PC-9 (cell line): ENCODE data around the gene DCUN1D1. TPM values are rescaled to one million over a fixed set of nuclear protein-coding genes. Genes with fewer than 3 reads are reported as not detected.

Experiments used
- BruUV-seq: library from RNA; stranded (reverse); fragments of 400-500 nt; replicated peaks from 2 replicates; lab custom pipeline; 2021; lab: Mats Ljungman, UMichigan
- CTCF ChIA-PET: fragments of 300-600 bp; sonication (Branson Sonifier 250); formaldehyde crosslinking; loops from one replicate; lab custom pipeline; 2022; ENCODE audit warnings: antibody characterized with exemption; lab: Charles Lee
- POLR2A ChIA-PET: fragments of 300-600 bp; sonication (Branson Sonifier 250); formaldehyde crosslinking; loops from one replicate; lab custom pipeline; 2022; ENCODE audit warnings: antibody characterized with exemption; ENCODE audit not compliant: unreplicated experiment; lab: Charles Lee
- DNase-seq, 2 experiments: peaks; one replicate each; pipeline versions ENCODE4 v3.0.0 to v3.0.0-alpha.2; 2015 to 2022; ENCODE audit warnings: mixed read lengths in 1 of 2
- H2AFZ ChIP-seq: fragments of 200-600 bp; sonication (generic); 2 replicates; pipeline ENCODE4 v1.8.1; 2017; ENCODE audit warnings: antibody characterized with exemption
- H3F3A ChIP-seq: fragments of 200-600 bp; sonication (generic); 2 replicates; pipeline ENCODE4 v1.8.1; 2017; ENCODE audit warnings: antibody characterized with exemption, mild to moderate bottlenecking, low read depth; ENCODE audit not compliant: insufficient read depth
- H3K27ac ChIP-seq: fragments of 200-600 bp; sonication (generic); 2 replicates; pipeline ENCODE4 v1.6.1; 2016; ENCODE audit warnings: mixed run types
- H3K27me3 ChIP-seq: fragments of 200-600 bp; sonication (generic); 2 replicates; pipeline ENCODE4 v1.6.1; 2016; ENCODE audit warnings: low read depth, mixed run types; ENCODE audit not compliant: insufficient read depth
- H3K36me3 ChIP-seq: fragments of 200-600 bp; sonication (generic); 2 replicates; pipeline ENCODE4 v1.6.1; 2016; ENCODE audit warnings: low read depth, mixed run types
- H3K4me1 ChIP-seq: fragments of 200-600 bp; sonication (generic); replicated peaks from 2 replicates; pipeline ENCODE4 v1.6.1; 2016; ENCODE audit warnings: mixed run types; ENCODE audit not compliant: insufficient read depth
- H3K4me2 ChIP-seq: fragments of 200-600 bp; sonication (generic); 2 replicates; pipeline ENCODE4 v1.6.1; 2017; ENCODE audit warnings: mixed run types
- H3K4me3 ChIP-seq: fragments of 200-600 bp; sonication (generic); 2 replicates; pipeline ENCODE4 v1.6.1; 2016; ENCODE audit warnings: mixed run types
- H3K79me2 ChIP-seq: fragments of 200-600 bp; sonication (generic); 2 replicates; pipeline ENCODE4 v1.6.1; 2017; ENCODE audit warnings: low read depth, mixed run types
- H3K9me2 ChIP-seq: fragments of 200-600 bp; sonication (generic); 2 replicates; pipeline ENCODE4 v1.8.1; 2017; ENCODE audit warnings: mild to moderate bottlenecking; ENCODE audit not compliant: insufficient read depth
- H3K9me3 ChIP-seq: fragments of 200-600 bp; sonication (generic); 2 replicates; pipeline ENCODE4 v1.8.1; 2016; ENCODE audit warnings: low read depth; ENCODE audit not compliant: insufficient read depth
- H4K20me1 ChIP-seq: fragments of 200-600 bp; sonication (generic); 2 replicates; pipeline ENCODE4 v1.8.1; 2017; ENCODE audit not compliant: insufficient read depth
- CTCF ChIP-seq: fragments of 200-600 bp; sonication (generic); conservative IDR thresholded peaks from 2 replicates; pipeline ENCODE4 v1.6.1; 2017; ENCODE audit warnings: mixed run types, antibody characterized with exemption, mild to moderate bottlenecking, moderate library complexity
- EZH2 ChIP-seq: fragments of 200-600 bp; sonication (generic); IDR thresholded peaks from 2 replicates; pipeline ENCODE4 v1.8.0; 2017; ENCODE audit warnings: antibody characterized with exemption, low read depth
- intact Hi-C: fragments of 100-400 bp; cut with micrococcal nuclease; formaldehyde crosslinking; loops from one replicate; pipeline ENCODE4 v1.10.0; 2022; ENCODE audit not compliant: unreplicated experiment
- total RNA-seq: library from RNA; stranded (reverse); gene quantifications from 2 replicates; pipeline ENCODE4 v1.2.3, GENCODE V29; 2021

Gene DCUN1D1
- total RNA-seq, 1 experiment from 2014 or later = 93.5 TPM

- no peaks in the 10 kb centered on the region for H4K20me1 ChIP-seq
- intact Hi-C loops = no loop called here
- H3K79me2 ChIP-seq = no peaks in the 10 kb centered on the region
- H3K9me3 ChIP-seq = no peaks in the 10 kb centered on the region
- peak; percentile 25 to 64 for DNase-seq
- no peaks in the 10 kb centered on the region for H3K9me2 ChIP-seq
- no peaks in the 10 kb centered on the region for H3K4me1 ChIP-seq
- H3K4me2 ChIP-seq = no peak overlapping the region
- no peak overlapping the region for H2AFZ ChIP-seq
- ChIA-PET POLR2A (interaction anchor here (0.6 kb wide), 1 partner anchor 42 kb away, joined by 5 read pairs; no protein-coding TSS in a partner anchor), CTCF (no interaction called here)
- no peak overlapping the region for H3K27ac ChIP-seq
- TF ChIP-seq CTCF (no peak), EZH2 (no peak)
- no peaks in the 10 kb centered on the region; the same call in 1 of the 2 replicates for H3F3A ChIP-seq
- no peaks in the 10 kb centered on the region for H3K36me3 ChIP-seq
- no TSS peak for BruUV-seq
- H3K27me3 ChIP-seq = no peaks in the 10 kb centered on the region
- no peak overlapping the region for H3K4me3 ChIP-seq
Observed at GRCh38 chr3:182989566-182989965, 9.2 kb upstream of the DCUN1D1 start.

- intact Hi-C loops = no loop called here
- no peaks in the 10 kb centered on the region for H3K9me3 ChIP-seq
- DNase-seq = no peak
- H4K20me1 ChIP-seq = no peaks in the 10 kb centered on the region
- no peak overlapping the region for H3K27ac ChIP-seq
- ChIA-PET CTCF (no interaction called here), POLR2A (no interaction called here)
- peaks cover 8% of the 10 kb centered on the region; the same call in 1 of the 2 replicates for H3F3A ChIP-seq
- H3K27me3 ChIP-seq = no peaks in the 10 kb centered on the region
- H2AFZ ChIP-seq = no peak overlapping the region
- no peaks in the 10 kb centered on the region for H3K9me2 ChIP-seq
- TF ChIP-seq CTCF (no peak), EZH2 (no peak)
- no peaks in the 10 kb centered on the region for H3K79me2 ChIP-seq
- no peak overlapping the region for H3K4me2 ChIP-seq
- 0 out of 2 replicates have a peak, but pooled peaks cover 4% of the 10 kb centered on the region for H3K4me1 ChIP-seq
- no TSS peak for BruUV-seq
- H3K36me3 ChIP-seq = no peaks in the 10 kb centered on the region
- H3K4me3 ChIP-seq = no peak overlapping the region
Observed at GRCh38 chr3:182986021-182986420, 5.7 kb upstream of the DCUN1D1 start.

GRCh38 chr3:182983876-182984275, 3.5 kb upstream of the DCUN1D1 start:
- no peak overlapping the region for H3K4me2 ChIP-seq
- H2AFZ ChIP-seq = no peak overlapping the region
- H3K9me2 ChIP-seq = no peaks in the 10 kb centered on the region
- no peaks in the 10 kb centered on the region for H3K9me3 ChIP-seq
- no peaks in the 10 kb centered on the region for H3K36me3 ChIP-seq
- intact Hi-C loops = no loop called here
- no TSS peak for BruUV-seq
- no peak overlapping the region for H3K4me3 ChIP-seq
- H3K27me3 ChIP-seq = no peaks in the 10 kb centered on the region
- H3F3A ChIP-seq = peaks cover 10% of the 10 kb centered on the region
- no peak for DNase-seq
- H3K4me1 ChIP-seq = peaks cover 10% of the 10 kb centered on the region
- H4K20me1 ChIP-seq = peaks cover 6% of the 10 kb centered on the region; the same call in 1 of the 2 replicates
- H3K27ac ChIP-seq = no peak overlapping the region
- H3K79me2 ChIP-seq = peaks cover 10% of the 10 kb centered on the region
- TF ChIP-seq EZH2 (no peak), CTCF (no peak)
- ChIA-PET POLR2A (interaction anchor here (0.6 kb wide), 1 partner anchor 13 kb away, joined by 8 read pairs; no protein-coding TSS in a partner anchor), CTCF (no interaction called here)
